Raji (cell line): ENCODE results near the gene EPB41L2.

Experiments used
- POLR2A ChIP-seq: IDR thresholded peaks from 2 replicates; pipeline ENCODE4 v1.6.1; 2011; ENCODE audit warnings: low read depth, low read length, control low read depth; ENCODE audit not compliant: insufficient read depth

EPB41L2 gene

DNA sequence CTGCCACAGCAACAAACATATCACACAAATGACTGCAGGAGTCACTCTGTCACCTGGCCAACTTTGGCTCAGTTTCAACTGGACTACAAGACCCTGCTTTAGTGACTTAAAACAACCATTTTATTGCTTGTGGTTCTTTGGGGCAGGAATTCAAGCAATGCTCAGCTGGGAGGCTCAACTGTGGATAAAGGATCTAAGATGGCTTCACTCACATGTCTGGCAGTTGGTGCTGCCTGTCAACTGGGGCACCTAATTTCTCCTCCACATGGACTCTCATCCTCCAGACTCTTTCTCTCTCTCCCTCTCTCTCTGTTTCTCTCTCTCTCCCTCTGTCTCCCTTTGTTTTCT, 2.8 kb upstream of the EPB41L2 start:
- no peak for TF ChIP-seq POLR2A

DNA sequence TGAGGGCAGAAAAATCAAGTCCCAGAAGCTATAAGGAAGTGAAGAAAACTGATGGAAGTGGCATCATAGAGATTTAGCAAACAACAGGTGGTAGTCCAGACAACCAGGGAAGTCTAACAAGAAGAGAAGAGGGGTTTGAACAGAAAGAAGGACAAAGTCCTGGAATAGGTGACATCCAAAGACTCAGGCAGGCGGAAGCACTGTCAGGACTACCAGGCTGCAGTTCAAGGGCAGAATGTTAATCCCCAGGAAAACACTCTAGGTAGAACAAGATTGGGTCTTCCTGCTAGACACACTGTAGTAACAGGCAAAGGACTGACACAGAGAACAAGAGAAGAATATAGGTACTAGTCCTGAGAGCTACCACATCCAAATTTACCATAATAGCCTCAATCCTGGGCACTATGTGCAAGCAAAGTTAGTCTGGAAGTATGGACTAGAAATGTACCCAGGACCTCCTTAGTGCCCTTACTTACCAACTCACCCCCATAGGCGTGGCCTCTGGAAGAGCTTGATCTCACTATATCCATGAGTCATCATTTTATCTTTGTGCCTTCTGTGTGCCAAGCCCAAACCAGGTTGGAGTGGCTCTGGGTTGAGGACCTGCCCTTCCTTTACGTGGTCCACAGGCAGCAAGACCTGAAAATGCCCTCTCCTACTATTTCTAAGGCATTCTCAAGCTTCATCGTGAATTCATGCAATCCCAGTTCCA, 2.2 kb upstream of the EPB41L2 start:
- TF ChIP-seq POLR2A, result no peak

DNA sequence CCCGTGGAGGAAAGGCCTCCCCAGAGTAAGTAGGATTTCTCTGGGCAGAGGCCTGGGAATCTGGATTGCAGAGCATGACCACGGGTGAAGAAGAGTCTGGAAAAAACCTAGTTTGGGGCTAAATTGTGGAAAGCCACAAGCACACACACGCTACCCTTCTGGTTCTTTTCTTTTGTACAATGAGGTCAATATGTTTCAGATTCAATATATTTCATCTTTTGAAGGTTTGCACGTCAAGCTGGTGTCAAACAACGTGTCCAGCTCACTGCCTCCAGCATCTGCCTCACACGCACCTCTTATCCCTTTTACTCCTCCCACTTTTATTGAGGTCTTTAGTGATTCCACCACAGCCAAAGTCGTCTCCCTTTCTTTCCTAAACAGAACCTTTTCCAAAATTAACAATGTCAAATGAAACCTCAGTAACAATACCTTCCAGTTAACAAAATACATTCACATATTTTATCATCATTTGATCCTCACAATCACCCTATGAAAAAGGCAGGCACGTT, 773 bp upstream of the EPB41L2 start:
- no peak for TF ChIP-seq POLR2A

DNA sequence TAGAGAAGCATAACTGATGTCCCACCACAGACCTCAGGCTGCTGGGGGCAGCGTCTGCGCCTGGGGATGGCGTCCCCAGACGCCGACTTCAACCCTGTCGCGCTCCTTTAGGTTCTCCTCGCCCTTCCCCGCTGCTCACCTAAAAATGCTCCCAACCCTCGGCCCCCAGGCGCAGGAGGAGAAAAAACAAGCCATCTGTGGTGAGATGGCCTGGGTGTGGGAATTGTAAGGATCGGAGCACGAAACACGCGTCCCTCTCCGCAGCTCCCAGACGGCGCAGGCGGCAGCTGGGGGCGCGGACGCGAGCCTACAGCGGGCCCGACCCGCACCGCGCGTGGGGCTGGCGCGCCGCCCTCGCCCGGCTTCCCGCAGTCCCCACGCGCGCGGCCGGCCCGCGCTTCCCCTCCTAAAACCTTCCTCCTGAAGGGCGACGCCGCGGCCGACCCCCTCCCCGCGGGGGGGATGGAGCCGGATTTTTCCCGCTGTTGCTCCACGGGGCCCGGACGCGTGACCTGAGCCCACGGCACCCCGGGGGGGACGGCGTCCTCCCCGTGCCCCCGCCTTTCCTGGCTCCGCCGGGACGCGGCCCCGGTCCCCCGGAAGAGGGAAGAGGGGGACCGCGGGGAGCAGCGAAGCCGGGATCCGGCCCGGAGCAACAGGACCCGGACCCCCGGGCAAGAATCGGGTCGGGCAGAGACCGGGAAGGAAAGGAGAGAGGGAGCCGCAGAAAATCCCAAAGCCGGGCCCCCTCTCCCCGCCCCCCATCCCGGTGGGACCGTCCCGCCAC, 611 bp downstream of the EPB41L2 start:
- no peak for TF ChIP-seq POLR2A

DNA sequence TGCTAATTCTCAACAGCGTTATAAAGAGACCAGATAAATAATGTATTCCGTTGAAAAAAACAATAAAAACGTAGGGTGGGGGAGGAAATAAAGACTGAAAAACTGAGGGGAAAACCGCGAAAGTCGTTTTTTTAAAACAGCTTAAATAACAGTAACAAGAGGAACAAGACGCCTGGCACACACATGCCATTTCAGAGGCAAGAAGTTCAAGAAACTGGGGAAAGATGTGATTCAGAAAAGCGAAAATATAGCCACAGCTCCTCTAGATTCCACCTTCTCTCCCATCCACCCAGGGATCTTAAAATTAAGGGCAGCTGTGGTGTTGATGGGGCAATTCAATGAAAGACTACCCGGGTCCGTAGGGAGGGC, 1.3 kb downstream of the EPB41L2 start:
- TF ChIP-seq POLR2A, result no peak

DNA sequence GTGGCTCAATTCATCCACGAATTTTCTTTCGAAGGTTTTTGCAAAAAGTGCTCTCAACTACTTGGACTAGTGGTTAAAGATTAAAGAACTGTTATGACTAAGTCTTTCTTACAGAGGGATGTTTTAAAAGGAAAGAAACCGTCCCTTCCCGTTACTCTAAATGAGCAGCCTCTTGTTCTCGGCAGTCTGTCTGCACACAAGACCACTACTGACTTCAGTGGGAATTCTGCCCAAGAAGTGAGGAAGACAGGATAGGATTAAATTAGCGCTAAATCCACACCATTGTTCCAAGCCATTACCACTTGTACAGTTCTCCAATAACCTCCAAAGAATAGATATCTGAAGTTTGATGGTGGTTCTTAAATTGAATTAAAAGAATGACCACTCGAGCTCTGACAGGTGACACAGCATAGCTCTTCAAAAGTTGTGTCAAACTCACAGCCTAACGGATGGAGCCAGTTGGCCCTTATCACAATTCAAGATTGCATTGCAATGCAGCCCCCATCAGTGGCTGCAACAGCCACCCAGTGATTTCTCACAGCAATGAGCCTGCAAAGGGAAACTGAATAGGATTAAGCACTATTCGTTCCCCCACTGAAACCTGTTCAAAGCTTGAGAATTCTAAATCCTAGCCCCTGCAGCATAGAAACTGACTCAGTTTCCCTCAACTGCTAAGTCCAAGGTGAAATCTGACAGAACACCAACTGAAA, 1.8 kb downstream of the EPB41L2 start:
- TF ChIP-seq POLR2A, result no peak

DNA sequence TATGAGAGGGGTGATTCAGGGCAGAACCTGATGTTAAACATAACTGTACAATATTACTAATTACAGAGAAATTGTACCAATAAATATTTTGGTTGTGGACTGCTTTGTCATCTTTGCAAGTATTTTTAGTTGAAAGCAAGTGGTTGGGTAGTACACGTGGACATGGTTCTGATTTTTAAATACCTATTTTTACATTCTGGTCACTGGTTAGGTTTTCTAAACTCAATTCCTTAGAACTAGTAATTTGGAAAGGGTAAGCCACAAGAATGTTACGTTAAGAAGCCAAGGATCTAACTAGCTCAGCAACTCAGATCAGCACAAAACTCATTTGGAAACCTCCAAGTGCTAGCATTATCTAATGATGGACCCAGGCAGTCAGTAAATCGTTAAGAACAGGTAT, 2.7 kb downstream of the EPB41L2 start:
- TF ChIP-seq POLR2A, result no peak

DNA sequence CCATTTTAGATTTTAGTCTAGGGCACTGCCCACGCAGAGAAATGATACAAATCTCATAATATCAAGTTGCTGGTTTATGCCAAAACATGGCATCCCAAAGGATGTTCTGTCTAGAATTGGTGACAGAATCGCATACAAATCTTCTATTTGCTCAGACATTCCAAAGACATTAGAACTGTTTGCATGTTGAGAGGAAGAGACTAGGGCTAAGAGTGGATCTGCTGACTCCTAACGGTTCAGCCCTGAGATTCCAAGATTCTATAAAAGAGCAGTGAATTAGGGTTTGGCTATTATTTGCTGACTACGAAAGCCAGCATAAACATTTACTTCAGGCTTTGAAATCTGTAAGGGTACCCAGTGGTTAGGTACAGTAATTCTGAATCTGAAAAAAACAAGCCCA, 3.6 kb downstream of the EPB41L2 start:
- no peak for TF ChIP-seq POLR2A

DNA sequence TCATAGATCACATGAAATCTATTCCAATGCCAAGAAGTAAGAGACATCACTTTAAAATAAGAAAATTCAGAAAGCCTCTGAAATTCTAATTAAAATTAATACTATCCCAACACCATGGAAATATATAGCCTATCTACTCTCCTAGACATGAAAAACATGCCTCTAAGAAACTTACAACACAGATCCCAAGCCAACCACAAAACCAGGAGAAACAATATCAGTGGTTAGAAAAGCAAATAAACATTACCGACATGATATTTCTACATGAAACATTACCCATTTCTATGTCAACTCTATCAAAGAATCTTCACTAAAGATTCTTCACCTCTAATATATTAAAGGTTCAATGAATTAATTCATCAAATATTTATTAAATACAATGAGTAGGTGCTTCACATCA, 4.8 kb downstream of the EPB41L2 start:
- TF ChIP-seq POLR2A, result no peak

DNA sequence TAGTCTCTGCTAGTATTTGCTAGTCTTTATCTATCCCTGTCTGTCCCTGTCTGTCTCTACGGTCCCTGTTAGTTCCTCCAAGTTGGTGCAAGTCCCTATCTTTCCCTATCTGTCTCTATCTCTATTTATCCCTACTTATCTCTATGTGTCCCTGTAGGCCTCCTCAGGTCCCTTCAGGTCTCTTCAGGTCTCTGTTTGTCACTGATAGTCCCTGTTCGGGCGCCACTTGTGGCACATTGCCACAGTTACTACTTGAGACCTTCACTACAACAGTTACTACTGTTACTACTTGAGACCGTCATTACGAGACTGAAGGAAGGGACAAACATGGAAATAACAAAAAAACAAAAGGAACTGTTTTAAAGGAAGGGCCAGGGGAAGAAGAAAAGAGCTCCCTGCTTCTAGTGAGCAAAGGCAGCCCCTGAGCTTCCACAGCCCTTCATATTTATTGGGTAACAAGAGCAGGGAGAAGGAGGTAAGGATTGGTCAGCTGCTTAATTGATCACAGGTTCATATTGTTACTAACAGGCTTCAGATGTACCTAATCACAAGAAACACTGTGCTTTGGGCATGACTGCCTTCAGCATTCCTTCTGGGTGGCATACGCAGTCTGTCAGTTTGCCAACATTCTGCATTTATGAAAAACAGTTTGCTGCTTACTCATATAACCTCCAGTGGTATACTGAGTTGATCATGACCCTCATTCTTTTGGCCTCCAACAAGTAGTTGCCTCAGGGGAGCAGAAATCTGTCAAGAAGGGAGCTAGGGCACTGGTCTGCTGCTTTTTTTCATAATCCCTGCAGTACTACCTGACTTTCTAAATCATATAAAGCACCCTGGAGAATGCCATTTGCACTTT, 8.4 kb downstream of the EPB41L2 start:
- no peak for TF ChIP-seq POLR2A

DNA sequence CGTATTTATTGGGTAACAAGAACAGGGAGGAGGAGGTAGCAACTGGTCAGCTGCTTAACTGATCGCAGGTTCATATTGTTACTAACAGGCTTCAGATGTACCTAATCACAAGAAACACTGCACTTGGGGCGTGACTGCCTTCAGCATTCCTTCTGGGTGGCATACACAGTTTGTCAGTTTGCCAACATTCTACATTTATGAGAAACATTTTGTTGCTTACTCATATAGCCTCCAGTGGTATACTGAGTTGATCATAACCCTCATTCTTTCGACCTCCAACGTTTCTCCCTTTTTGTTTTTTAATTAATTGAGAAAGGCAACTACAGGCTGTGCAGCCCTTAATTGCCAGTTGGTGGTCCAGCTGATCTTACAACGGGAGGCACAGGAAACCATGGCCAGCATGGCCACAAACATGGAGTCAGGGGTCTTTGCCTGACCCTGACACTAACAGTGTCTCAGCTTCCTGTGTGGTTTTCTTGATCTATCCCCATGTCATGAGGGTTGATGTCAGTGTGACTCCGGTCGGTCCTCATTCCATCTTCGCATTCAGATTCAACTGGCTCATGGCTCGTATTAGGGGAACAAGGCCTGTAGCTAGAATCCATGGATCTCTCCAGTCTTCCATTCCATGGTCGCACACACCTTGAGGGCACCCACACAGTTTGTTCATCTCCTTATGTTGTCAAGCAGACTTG, 9.4 kb downstream of the EPB41L2 start:
- no peak for TF ChIP-seq POLR2A

DNA sequence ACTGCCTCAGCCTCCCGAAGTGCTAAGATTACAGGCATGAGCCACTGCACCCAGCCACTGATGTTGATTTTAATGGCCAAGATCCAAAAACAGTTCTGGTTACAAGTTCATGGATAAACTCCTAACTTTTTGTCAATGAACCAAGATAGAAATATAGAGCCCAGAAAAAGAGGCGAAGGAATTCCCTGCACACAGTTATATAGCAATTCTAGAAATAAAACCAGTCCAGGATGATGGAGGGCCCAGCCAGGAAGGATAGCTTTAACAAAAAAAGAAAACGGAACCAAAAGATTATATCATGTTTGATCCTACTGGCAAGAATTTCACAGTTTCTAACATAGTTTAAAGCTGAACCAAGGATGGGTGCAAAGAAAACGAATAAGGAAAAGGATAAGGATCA, 10.9 kb downstream of the EPB41L2 start:
- TF ChIP-seq POLR2A, result no peak

DNA sequence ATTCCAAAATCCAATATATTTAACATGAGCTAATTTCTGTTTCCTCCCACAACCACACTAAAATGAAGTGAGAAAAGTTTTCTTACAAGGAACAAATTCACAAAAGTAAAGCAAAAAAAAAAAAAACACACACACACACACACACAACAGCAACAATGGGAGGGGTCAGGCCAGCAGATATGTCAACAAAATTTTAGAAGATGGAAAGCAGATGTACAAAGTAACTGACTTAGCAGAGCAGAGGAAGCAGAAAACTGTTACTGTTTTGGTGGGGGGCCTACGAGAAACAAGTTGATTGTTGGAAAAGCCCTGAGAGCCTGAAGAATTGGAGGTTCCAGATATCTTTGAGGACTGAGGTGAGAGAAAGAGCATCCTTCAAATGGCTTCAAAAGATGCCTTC, 11.7 kb downstream of the EPB41L2 start:
- no peak for TF ChIP-seq POLR2A

DNA sequence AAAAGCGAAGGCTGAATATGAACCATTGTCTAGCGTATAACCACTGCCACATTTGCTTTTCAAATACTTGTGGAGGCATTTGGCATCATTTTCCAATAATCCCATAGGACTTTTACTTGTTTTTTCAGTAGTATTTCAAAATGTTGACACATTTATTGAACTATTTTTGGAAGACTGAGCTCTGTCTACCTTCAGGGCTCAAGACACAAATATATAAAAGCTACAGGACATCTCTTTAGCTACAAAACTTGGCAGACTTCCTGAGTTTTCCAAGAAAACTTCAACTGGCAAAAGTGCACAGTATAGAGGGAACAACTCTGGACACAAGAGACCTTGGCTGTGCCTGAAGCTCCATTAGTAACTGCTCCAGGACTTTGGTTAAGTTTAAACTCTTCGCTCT, 13.4 kb downstream of the EPB41L2 start:
- TF ChIP-seq POLR2A, result no peak
